Ovary (tissue), 3 donors: Measurements from ENCODE around the gene GPER1.

Experiments
- CTCF ChIP-seq, 3 donors: fragments of 450-650 bp in 2 of 3; fragments of 200-600 bp in 1 of 3; IDR thresholded peaks; one replicate each; pipeline versions ENCODE4 v1.5.1 to v1.8.0; 2016 to 2022; ENCODE audit warnings: antibody characterized with exemption in 3 of 3, mild to moderate bottlenecking in 1 of 3
- EP300 ChIP-seq: sonication (generic); formaldehyde crosslinking; IDR thresholded peaks from one replicate; pipeline ENCODE4 v1.6.1; 2017; ENCODE audit warnings: antibody characterized with exemption
- donor health status: DM: no; HTN: no; CAD: no.

- no peak for TF ChIP-seq CTCF (IDR thresholded peaks at IDR 0.05)
- no peak for TF ChIP-seq EP300
These were observed 15.3 kb downstream of the GPER1 start for GRCh38 chr7:1103009-1103788.
